Measurements from ENCODE around the gene DDX10. TPM values are rescaled to one million over a fixed set of nuclear protein-coding genes. Genes with fewer than 3 reads are reported as not detected.

DDX10 gene
- polyA plus RNA-seq, result 23.4 to 32.3 TPM (median 29.5 TPM) in 3 replicates
- polyA plus RNA-seq (2011; ENCODE audit: low read depth), result 30.9 TPM
- polyA plus RNA-seq (2011; cell fraction: cytosol; rRNA removed), result 21.1 and 35.6 TPM in 2 replicates
- 43.8 and 46.1 TPM in 2 replicates for polyA plus RNA-seq (2011; cell fraction: nucleus; rRNA removed)
- polyA plus RNA-seq (2012; ENCODE audit: low replicate concordance), result 21.1 and 21.4 TPM in 2 replicates
- 15.6 to 47.1 TPM (median 37.6 TPM) in 3 replicates for polyA minus RNA-seq
- 12.9 TPM for polyA minus RNA-seq (2011; cell fraction: cytosol; rRNA and poly(A)+ RNA removed)
- 18.8 and 41.8 TPM in 2 replicates for polyA minus RNA-seq (2011; cell fraction: nucleus; rRNA and poly(A)+ RNA removed)

GRCh38 chr11:108664730-108665525 lies at the start of gene DDX10:
Gene DDX10 (plus strand): TSS chr11:108665069. CDS start chr11:108665154, 85 bp downstream.
- Histone ChIP-seq H4K20me1 (ENCODE audit: control insufficient read depth, extremely low read depth, insufficient read depth, low read length) (no peaks in the 10 kb centered on the region), H3K4me2 (ENCODE audit: control insufficient read depth, extremely low read depth, insufficient read depth, low read depth, low read length) (peak within 1 kb of the TSS; percentile 95), H2AFZ (ENCODE audit: control insufficient read depth, low read length) (peak within 1 kb of the TSS; percentile 96), H3K27me3 (ENCODE audit: control insufficient read depth, extremely low read depth, insufficient read depth, low read length) (no peaks in the 10 kb centered on the region), H3K4me3 (ENCODE audit: control insufficient read depth in 2 of 3, extremely low read depth in 1 of 3, insufficient read depth in 2 of 3, low read depth in 1 of 3, low read length in 3 of 3) (peak within 1 kb of the TSS; percentile 62 to 86 (median 84)), H3K79me2 (ENCODE audit: control insufficient read depth, insufficient read depth, low read length) (peaks cover 47% of the 10 kb centered on the region), H3K36me3 (ENCODE audit: control insufficient read depth in 2 of 2, extremely low read depth in 1 of 2, insufficient read depth in 2 of 2, low read length in 2 of 2) (peaks cover 2 to 4% of the 10 kb centered on the region in 2 experiments), H3K9me1 (ENCODE audit: control insufficient read depth, extremely low read depth, insufficient read depth, low read length) (no peaks in the 10 kb centered on the region), H3K4me1 (ENCODE audit: control insufficient read depth, extremely low read depth, insufficient read depth, low read length) (peaks cover 16% of the 10 kb centered on the region), H3K27ac (ENCODE audit: control insufficient read depth, insufficient read depth, low read length) (peak within 1 kb of the TSS; percentile 73), H3K9me3 (ENCODE audit: control insufficient read depth, low read depth, low read length) (no peaks in the 10 kb centered on the region), H3K9ac (ENCODE audit: control insufficient read depth, extremely low read depth, insufficient read depth, low read length) (peak within 1 kb of the TSS; percentile 87)
- peak; percentile 70 for FAIRE-seq
- dilution Hi-C loops (cut with MboI; ENCODE audit: extremely low pct_ligation_motif_present, low sequenced_read_pairs), result no loop called here
- DNase-seq (ENCODE audit: low read depth, low spot score), result peak; percentile 90
- TF ChIP-seq EZH2 (IDR thresholded peaks at IDR 0.05; ENCODE audit: low read length) (no peak), CTCF (optimal IDR thresholded peaks at IDR 0.05 in 1 of 3, IDR thresholded peaks at IDR 0.05 in 1 of 3, conservative IDR thresholded peaks at IDR 0.05 in 1 of 3; ENCODE audit: extremely low read depth in 1 of 3, insufficient read depth in 2 of 3, low read length in 3 of 3) (peak in 2 of 3 experiments; percentile 15 to 34)

DNA sequence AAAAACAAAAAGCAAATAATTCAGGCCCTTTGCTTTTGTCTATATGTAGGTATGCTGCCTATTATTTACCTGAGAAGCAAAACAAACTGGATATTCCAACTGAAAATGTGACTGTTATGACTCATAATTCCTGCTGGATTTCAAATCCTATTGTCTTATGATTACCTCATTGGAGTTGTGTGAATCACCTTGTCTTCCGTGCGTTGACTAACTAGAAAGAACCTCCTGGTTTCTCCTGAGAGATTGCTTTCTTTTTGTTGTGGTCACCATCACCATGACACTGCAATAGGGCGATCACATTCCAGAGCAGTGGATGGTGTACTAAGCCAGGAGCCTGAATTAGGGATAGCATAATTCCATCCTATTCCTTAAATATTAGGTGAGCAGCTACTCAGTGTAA lies 48.3 kb upstream of the DDX10 start:
- no peaks in the 10 kb centered on the region for H3K36me3 ChIP-seq (ENCODE audit: control insufficient read depth in 2 of 2, extremely low read depth in 1 of 2, insufficient read depth in 2 of 2, low read length in 2 of 2)
- no peaks in the 10 kb centered on the region for H3K9me1 ChIP-seq (ENCODE audit: control insufficient read depth, extremely low read depth, insufficient read depth, low read length)
- TF ChIP-seq CTCF (optimal IDR thresholded peaks at IDR 0.05 in 1 of 3, IDR thresholded peaks at IDR 0.05 in 1 of 3, conservative IDR thresholded peaks at IDR 0.05 in 1 of 3; ENCODE audit: extremely low read depth in 1 of 3, insufficient read depth in 2 of 3, low read length in 3 of 3) (no peak), EZH2 (IDR thresholded peaks at IDR 0.05; ENCODE audit: low read length) (no peak)
- H3K27me3 ChIP-seq (ENCODE audit: control insufficient read depth, extremely low read depth, insufficient read depth, low read length), result no peaks in the 10 kb centered on the region
- no peaks in the 10 kb centered on the region for H4K20me1 ChIP-seq (ENCODE audit: control insufficient read depth, extremely low read depth, insufficient read depth, low read length)
- DNase-seq (ENCODE audit: low read depth, low spot score) (peak; percentile 94), FAIRE-seq (peak; percentile 99)
- H3K4me1 ChIP-seq (ENCODE audit: control insufficient read depth, extremely low read depth, insufficient read depth, low read length), result peaks cover 50% of the 10 kb centered on the region
- dilution Hi-C loops (cut with MboI; ENCODE audit: extremely low pct_ligation_motif_present, low sequenced_read_pairs), result no loop called here
- H3K9me3 ChIP-seq (ENCODE audit: control insufficient read depth, low read depth, low read length), result no peaks in the 10 kb centered on the region
- no peaks in the 10 kb centered on the region for H3K79me2 ChIP-seq (ENCODE audit: control insufficient read depth, insufficient read depth, low read length)
- H3K9ac ChIP-seq (ENCODE audit: control insufficient read depth, extremely low read depth, insufficient read depth, low read length), result peak overlapping the region; percentile 78
- no peak overlapping the region for H2AFZ ChIP-seq (ENCODE audit: control insufficient read depth, low read length)
- H3K27ac ChIP-seq (ENCODE audit: control insufficient read depth, insufficient read depth, low read length), result peak overlapping the region; percentile 99
- peak overlapping the region; percentile 50 for H3K4me2 ChIP-seq (ENCODE audit: control insufficient read depth, extremely low read depth, insufficient read depth, low read depth, low read length)
- no peak overlapping the region for H3K4me3 ChIP-seq (ENCODE audit: control insufficient read depth in 2 of 3, extremely low read depth in 1 of 3, insufficient read depth in 2 of 3, low read depth in 1 of 3, low read length in 3 of 3)
